Endothelial cell of umbilical vein (primary cell): ENCODE results near the gene GLI2. TPM values are rescaled to one million over a fixed set of nuclear protein-coding genes. Genes with fewer than 3 reads are reported as not detected.

Experiments
- BruUV-seq: library from RNA; stranded (reverse); fragments of 400-500 nt; replicated peaks from 2 replicates; lab custom pipeline; 2021; lab: Mats Ljungman, UMichigan
- CTCF ChIA-PET: fragments of 300-600, 350-600 bp; sonication (Branson Sonifier 250); formaldehyde crosslinking; loops from one replicate; lab custom pipeline; 2021; ENCODE audit warnings: antibody characterized with exemption, inconsistent platforms; lab: Charles Lee
- POLR2A ChIA-PET: fragments of 300-600, 350-600 bp; sonication (Branson Sonifier 250); formaldehyde crosslinking; loops from one replicate; lab custom pipeline; 2021; ENCODE audit warnings: antibody characterized with exemption, inconsistent platforms; lab: Charles Lee
- DNase-seq: peaks from one replicate; pipeline ENCODE4 v3.0.0-alpha.2; 2011; ENCODE audit warnings: low read depth, low spot score
- FAIRE-seq: peaks from 2 replicates; lab custom pipeline; 2011; peaks lifted over from hg19 to GRCh38; lab: Jason Lieb, UNC
- H2AFZ ChIP-seq: 2 replicates; pipeline ENCODE4 v1.6.0; 2012; ENCODE audit warnings: low read depth, low read length, control low read depth, inconsistent platforms
- H3K27ac ChIP-seq: 2 replicates; pipeline ENCODE4 v1.5.1; 2011; ENCODE audit warnings: low read depth, mild to moderate bottlenecking, control low read depth, low read length, moderate library complexity; ENCODE audit not compliant: insufficient read depth
- H3K27me3 ChIP-seq, 2 experiments: 2 replicates each; pipeline versions ENCODE4 v1.6.0 to v1.6.1; 2011; ENCODE audit warnings: low read length in 2 of 2, mixed read lengths in 1 of 2; ENCODE audit not compliant: control insufficient read depth in 2 of 2, insufficient read depth in 2 of 2
- H3K36me3 ChIP-seq, 2 experiments: 2 replicates in 1 of 2; 3 replicates in 1 of 2; pipeline ENCODE4 v1.5.1; 2011; ENCODE audit warnings: low read length in 2 of 2, mild to moderate bottlenecking in 1 of 2, moderate library complexity in 1 of 2; ENCODE audit not compliant: control insufficient read depth in 2 of 2, insufficient read depth in 2 of 2; ENCODE audit errors: extremely low read depth in 1 of 2
- H3K4me1 ChIP-seq: 3 replicates; pipeline ENCODE4 v1.5.1; 2011; ENCODE audit warnings: mild to moderate bottlenecking, low read length; ENCODE audit not compliant: control insufficient read depth, insufficient read depth; ENCODE audit errors: extremely low read depth
- H3K4me2 ChIP-seq: 2 replicates; pipeline ENCODE4 v1.6.1; 2011; ENCODE audit warnings: low read length, control low read depth, mixed read lengths; ENCODE audit not compliant: insufficient read depth
- H3K4me3 ChIP-seq, 3 experiments: fragments of 200-600 bp in 1 of 3; sonication (generic), shearing (Covaris generic) in 1 of 3; replicated peaks in 1 of 3; 2 replicates each; pipeline ENCODE4 v1.5.1; 2011 to 2016; ENCODE audit warnings: control low read depth in 3 of 3, low read length in 3 of 3, mild to moderate bottlenecking in 2 of 3, inconsistent platforms in 1 of 3, low read depth in 1 of 3, moderate library complexity in 1 of 3; ENCODE audit not compliant: insufficient read depth in 1 of 3
- H3K79me2 ChIP-seq: 2 replicates; pipeline ENCODE4 v1.6.0; 2012; ENCODE audit warnings: low read length, inconsistent platforms; ENCODE audit not compliant: control insufficient read depth, insufficient read depth
- H3K9ac ChIP-seq: replicated peaks from 2 replicates; pipeline ENCODE3; 2011; ENCODE audit warnings: low read length, control low read depth; ENCODE audit not compliant: insufficient read depth; ENCODE audit errors: extremely low read depth
- H3K9me1 ChIP-seq: replicated peaks from 3 replicates; pipeline ENCODE4 v1.6.0; 2011; ENCODE audit warnings: mild to moderate bottlenecking, low read length; ENCODE audit not compliant: control insufficient read depth, insufficient read depth; ENCODE audit errors: extremely low read depth
- H3K9me3 ChIP-seq: replicated peaks from 2 replicates; pipeline ENCODE4 v1.5.1; 2012; ENCODE audit warnings: low read length, inconsistent platforms; ENCODE audit not compliant: control insufficient read depth, insufficient read depth
- H4K20me1 ChIP-seq: replicated peaks from 2 replicates; pipeline ENCODE3; 2011; ENCODE audit warnings: mild to moderate bottlenecking, low read length; ENCODE audit not compliant: control insufficient read depth, insufficient read depth; ENCODE audit errors: extremely low read depth
- EZH2 ChIP-seq: IDR thresholded peaks from 2 replicates; pipeline ENCODE4 v1.6.1; 2012; ENCODE audit warnings: borderline replicate concordance, low read depth, mild to moderate bottlenecking, moderate library complexity, low read length, inconsistent platforms; ENCODE audit not compliant: severe bottlenecking
- FOS ChIP-seq: IDR thresholded peaks from 2 replicates; pipeline ENCODE4 v1.6.1; 2011; ENCODE audit warnings: mild to moderate bottlenecking, low read length, moderate library complexity, borderline replicate concordance; ENCODE audit not compliant: insufficient read depth
- GATA2 ChIP-seq: IDR thresholded peaks from 2 replicates; pipeline ENCODE4 v1.7.0; 2011; ENCODE audit warnings: low read depth, mild to moderate bottlenecking, moderate library complexity, mixed read lengths, low read length; ENCODE audit not compliant: insufficient read length, insufficient read depth
- JUN ChIP-seq: IDR thresholded peaks from 2 replicates; pipeline ENCODE4 v1.6.1; 2011; ENCODE audit warnings: borderline replicate concordance, low read depth; ENCODE audit not compliant: insufficient read length, insufficient read depth
- MYC ChIP-seq: IDR thresholded peaks from one replicate; pipeline ENCODE4 v1.6.1; 2011; ENCODE audit warnings: mild to moderate bottlenecking, low read depth, low read length
- POLR2A ChIP-seq: IDR thresholded peaks from 2 replicates; pipeline ENCODE4 v1.6.1; 2012; ENCODE audit warnings: low read depth, mild to moderate bottlenecking, control low read depth, low read length
- POLR2AphosphoS5 ChIP-seq: IDR thresholded peaks from 2 replicates; pipeline ENCODE4 v1.6.1; 2012; ENCODE audit warnings: low read depth, mild to moderate bottlenecking, control low read depth, low read length, moderate library complexity; ENCODE audit not compliant: insufficient read depth
- dilution Hi-C: fragments of 300-500 bp; cut with MboI; formaldehyde crosslinking; loops from one replicate; pipeline ENCODE4 v1.15.0; 2019; ENCODE audit warnings: low sequenced_read_pairs; ENCODE audit not compliant: extremely low pct_ligation_motif_present
- intact Hi-C: fragments of 100-400 bp; cut with micrococcal nuclease; formaldehyde crosslinking; loops from one replicate; pipeline ENCODE4 v1.10.0; 2022
- polyA plus RNA-seq, 4 experiments: library from polyadenylated mRNA; depleted of rRNA in 3 of 4; stranded (reverse) in 3 of 4; unstranded in 1 of 4; fragments of >200 nt; gene quantifications; 2 replicates each; pipeline versions ENCODE4 v1.2.1 to v1.2.3, GENCODE V29; 2011 to 2012; ENCODE audit warnings: missing spikeins in 1 of 4
- total RNA-seq: library from RNA; stranded (reverse); gene quantifications from 2 replicates; pipeline ENCODE4 v1.2.3, GENCODE V29; 2021
- TF ChIP-seq, protein P1 (sequence below), 2 donors: IDR thresholded peaks; 1 replicate in 1 of 2; 2 replicates in 1 of 2; pipeline ENCODE4 v1.5.1; 2011; ENCODE audit warnings: low read length in 2 of 2, mild to moderate bottlenecking in 2 of 2, moderate library complexity in 2 of 2, control low read depth in 1 of 2, inconsistent platforms in 1 of 2, low read depth in 1 of 2; ENCODE audit not compliant: insufficient read depth in 1 of 2; ENCODE audit errors: extremely low read depth in 1 of 2
- TF ChIP-seq, protein P2 (sequence below): IDR thresholded peaks from 2 replicates; pipeline ENCODE4 v1.6.1; 2011; ENCODE audit not compliant: insufficient read depth, insufficient read length

GLI2 gene
- total and polyA plus RNA-seq, 2 donors (not counting 3 experiments of a cell fraction or from before 2014, with no cell fraction given): 0.13 TPM; not detected in 1

DNA sequence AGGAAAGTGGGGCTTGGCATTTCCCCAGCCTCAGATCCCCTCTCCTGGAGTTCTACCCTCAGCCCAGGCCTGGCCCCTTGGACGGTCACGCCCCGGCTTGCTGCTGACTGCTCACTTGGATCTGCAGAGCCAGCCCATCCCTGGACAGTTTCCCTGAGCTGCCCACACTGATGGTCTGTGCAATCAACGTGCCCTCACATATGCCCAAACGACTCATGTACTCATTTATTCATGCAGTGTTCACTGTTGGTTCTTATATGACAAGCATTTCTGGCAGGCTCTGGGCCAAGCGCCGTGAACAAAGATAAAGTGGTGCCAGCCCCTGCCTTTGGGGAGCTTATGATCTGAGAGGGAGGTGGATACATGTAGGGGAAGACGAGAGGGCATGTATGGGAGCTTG is 20.3 kb upstream of the GLI2 start:
- BruUV-seq: no TSS peak
- no peak for FAIRE-seq
- intact Hi-C loops: no loop called here

GRCh38 chr2:120715941-120716340 is 19.7 kb upstream of the GLI2 start:
- H4K20me1 ChIP-seq: no peaks in the 10 kb centered on the region
- H2AFZ ChIP-seq: no peak overlapping the region
- dilution Hi-C loops: no loop called here
- POLR2A ChIA-PET: no interaction called here
- peaks cover 7 to 13% of the 10 kb centered on the region in 2 experiments for H3K27me3 ChIP-seq
- CTCF ChIA-PET: no interaction called here
- no peaks in the 10 kb centered on the region for H3K36me3 ChIP-seq
- FAIRE-seq (no peak), DNase-seq (no peak)
- H3K9me1 ChIP-seq: no peaks in the 10 kb centered on the region
- H3K9me3 ChIP-seq: no peaks in the 10 kb centered on the region
- TF ChIP-seq, protein P1, sequence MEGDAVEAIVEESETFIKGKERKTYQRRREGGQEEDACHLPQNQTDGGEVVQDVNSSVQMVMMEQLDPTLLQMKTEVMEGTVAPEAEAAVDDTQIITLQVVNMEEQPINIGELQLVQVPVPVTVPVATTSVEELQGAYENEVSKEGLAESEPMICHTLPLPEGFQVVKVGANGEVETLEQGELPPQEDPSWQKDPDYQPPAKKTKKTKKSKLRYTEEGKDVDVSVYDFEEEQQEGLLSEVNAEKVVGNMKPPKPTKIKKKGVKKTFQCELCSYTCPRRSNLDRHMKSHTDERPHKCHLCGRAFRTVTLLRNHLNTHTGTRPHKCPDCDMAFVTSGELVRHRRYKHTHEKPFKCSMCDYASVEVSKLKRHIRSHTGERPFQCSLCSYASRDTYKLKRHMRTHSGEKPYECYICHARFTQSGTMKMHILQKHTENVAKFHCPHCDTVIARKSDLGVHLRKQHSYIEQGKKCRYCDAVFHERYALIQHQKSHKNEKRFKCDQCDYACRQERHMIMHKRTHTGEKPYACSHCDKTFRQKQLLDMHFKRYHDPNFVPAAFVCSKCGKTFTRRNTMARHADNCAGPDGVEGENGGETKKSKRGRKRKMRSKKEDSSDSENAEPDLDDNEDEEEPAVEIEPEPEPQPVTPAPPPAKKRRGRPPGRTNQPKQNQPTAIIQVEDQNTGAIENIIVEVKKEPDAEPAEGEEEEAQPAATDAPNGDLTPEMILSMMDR (IDR thresholded peaks at IDR 0.05; ENCODE audit: extremely low read depth in 1 of 2, insufficient read depth in 1 of 2, low read depth in 1 of 2, low read length in 2 of 2): no peak
- TF ChIP-seq POLR2AphosphoS5 (no peak), FOS (no peak), MYC (no peak), GATA2 (no peak), POLR2A (no peak), EZH2 (no peak), JUN (no peak)
- TF ChIP-seq, protein P2, sequence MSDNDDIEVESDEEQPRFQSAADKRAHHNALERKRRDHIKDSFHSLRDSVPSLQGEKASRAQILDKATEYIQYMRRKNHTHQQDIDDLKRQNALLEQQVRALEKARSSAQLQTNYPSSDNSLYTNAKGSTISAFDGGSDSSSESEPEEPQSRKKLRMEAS: no peak
- H3K4me3 ChIP-seq: no peak overlapping the region
- peaks cover 3% of the 10 kb centered on the region for H3K4me1 ChIP-seq
- H3K9ac ChIP-seq: no peak overlapping the region
- H3K4me2 ChIP-seq: no peak overlapping the region
- no TSS peak for BruUV-seq
- H3K27ac ChIP-seq: no peak overlapping the region
- no peaks in the 10 kb centered on the region for H3K79me2 ChIP-seq
- intact Hi-C loops: no loop called here

More for the DNA sequence above, 20.3 kb upstream of the GLI2 start:
- dilution Hi-C loops: no loop called here
- H3K9me3 ChIP-seq: no peaks in the 10 kb centered on the region
- TF ChIP-seq, protein P1 (IDR thresholded peaks at IDR 0.05; ENCODE audit: extremely low read depth in 1 of 2, insufficient read depth in 1 of 2, low read depth in 1 of 2, low read length in 2 of 2): no peak
- no peak for TF ChIP-seq FOS
- CTCF ChIA-PET: no interaction called here
- no peak overlapping the region for H3K4me3 ChIP-seq
- no peak overlapping the region for H3K4me2 ChIP-seq
- peaks cover 7 to 13% of the 10 kb centered on the region in 2 experiments for H3K27me3 ChIP-seq
- no peak overlapping the region for H3K27ac ChIP-seq
- no peak overlapping the region for H2AFZ ChIP-seq
- DNase-seq: no peak
- no peaks in the 10 kb centered on the region for H4K20me1 ChIP-seq
- H3K79me2 ChIP-seq: no peaks in the 10 kb centered on the region
- POLR2A ChIA-PET: no interaction called here
- no peaks in the 10 kb centered on the region for H3K9me1 ChIP-seq
- H3K36me3 ChIP-seq: no peaks in the 10 kb centered on the region
- H3K4me1 ChIP-seq: peaks cover 3% of the 10 kb centered on the region
- no peak overlapping the region for H3K9ac ChIP-seq
